ENCODE data around the gene CLDND1.

GRCh38 chr3:98501270-98501669 lies 21.4 kb downstream of the CLDND1 start:
- TF ChIP-seq GATA3 (IDR thresholded peaks at IDR 0.05; ENCODE audit: low read depth, low read length) (no peak), GATA2 (IDR thresholded peaks at IDR 0.05; ENCODE audit: low read depth, low read length) (no peak)
